HG03066 (cell line): ENCODE measurements around the gene EHF.
A peak's percentile ranks its signal among the peaks of the same experiment; 100 is the strongest.

ENCODE experiments used
- ATAC-seq: cut with Tn5 transposase; IDR thresholded peaks from one replicate; pipeline ENCODE4 v1.9.1; 2021; ENCODE audit warnings: low read depth; ENCODE audit not compliant: unreplicated experiment

Gene EHF

GRCh38 chr11:34621876-34622275, 983 bp downstream of the EHF start:
- no peak for ATAC-seq

GRCh38 chr11:34623463-34623862, 2.6 kb downstream of the EHF start:
- no peak for ATAC-seq

GRCh38 chr11:34624069-34624468, 3.2 kb downstream of the EHF start:
- no peak for ATAC-seq

GRCh38 chr11:34625576-34625975, 4.7 kb downstream of the EHF start:
- ATAC-seq, result no peak

- no peak for ATAC-seq
These were observed 5.5 kb downstream of the EHF start for GRCh38 chr11:34626393-34626792.

GRCh38 chr11:34627197-34627596, 6.3 kb downstream of the EHF start:
- no peak for ATAC-seq

- no peak for ATAC-seq
These were observed 8.8 kb downstream of the EHF start for GRCh38 chr11:34629711-34630110.

- ATAC-seq, result no peak
These were observed 9.7 kb downstream of the EHF start for GRCh38 chr11:34630544-34630943.

GRCh38 chr11:34631297-34631696, 10.4 kb downstream of the EHF start:
- no peak for ATAC-seq

- ATAC-seq, result no peak
These were observed 10.8 kb downstream of the EHF start for GRCh38 chr11:34631737-34632104.

- ATAC-seq, result no peak
These were observed 11.4 kb downstream of the EHF start for GRCh38 chr11:34632105-34632791.

- no peak for ATAC-seq
These were observed 12.7 kb downstream of the EHF start for GRCh38 chr11:34633640-34633989.

GRCh38 chr11:34633990-34634693, 13.2 kb downstream of the EHF start:
- ATAC-seq, result peak; percentile 80

- ATAC-seq, result no peak
These were observed 13.8 kb downstream of the EHF start for GRCh38 chr11:34634694-34635062.

GRCh38 chr11:34636127-34636526, 15.2 kb downstream of the EHF start:
- no peak for ATAC-seq

- ATAC-seq, result no peak
These were observed 16.4 kb downstream of the EHF start for GRCh38 chr11:34637303-34637702.

GRCh38 chr11:34638897-34639296, 18.0 kb downstream of the EHF start:
- ATAC-seq, result no peak

- ATAC-seq, result no peak
These were observed 18.7 kb downstream of the EHF start for GRCh38 chr11:34639545-34639944.

GRCh38 chr11:34640050-34640923, 19.4 kb downstream of the EHF start:
- peak; percentile 60 for ATAC-seq

- ATAC-seq, result no peak
These were observed 20.0 kb downstream of the EHF start for GRCh38 chr11:34640924-34641275.

- no peak for ATAC-seq
These were observed 20.6 kb downstream of the EHF start for GRCh38 chr11:34641456-34641855.
